Stomach smooth muscle (tissue), 2 donors: Measurements from ENCODE around the gene CDH15.

Experiments used
- H3K27ac ChIP-seq: one replicate; pipeline ENCODE4 v1.7.0; 2013; ENCODE audit warnings: mild to moderate bottlenecking, low read length, inconsistent platforms
- H3K27me3 ChIP-seq, 2 donors: one replicate each; pipeline ENCODE4 v1.7.0; 2013; ENCODE audit warnings: low read length in 2 of 2; ENCODE audit not compliant: insufficient read depth in 2 of 2, control insufficient read depth in 1 of 2
- H3K36me3 ChIP-seq, 2 donors: one replicate each; pipeline ENCODE4 v1.7.0; 2013; ENCODE audit warnings: low read length in 2 of 2; ENCODE audit not compliant: control insufficient read depth in 2 of 2, insufficient read depth in 2 of 2
- H3K4me1 ChIP-seq: one replicate; pipeline ENCODE4 v1.7.0; 2013; ENCODE audit warnings: low read length; ENCODE audit not compliant: control insufficient read depth, insufficient read depth
- H3K4me3 ChIP-seq, 2 donors: one replicate each; pipeline ENCODE4 v1.7.0; 2013; ENCODE audit warnings: low read length in 2 of 2
- H3K9ac ChIP-seq, 2 donors: one replicate each; pipeline ENCODE4 v1.7.0; 2013; ENCODE audit warnings: low read length in 2 of 2, mild to moderate bottlenecking in 1 of 2
- H3K9me3 ChIP-seq, 2 donors: one replicate each; pipeline ENCODE4 v1.7.0; 2013; ENCODE audit warnings: low read length in 2 of 2; ENCODE audit not compliant: control insufficient read depth in 2 of 2
- donor health status: healthy.
- donor health status: Pancreatic carcinoma.

Gene CDH15

GRCh38 chr16:89134269-89134668 is 37.3 kb upstream of the CDH15 start:
- H3K4me3 ChIP-seq, result no peak overlapping the region
- H3K36me3 ChIP-seq, result peaks cover 11% of the 10 kb centered on the region in 2 donors
- no peaks in the 10 kb centered on the region for H3K4me1 ChIP-seq
- no peaks in the 10 kb centered on the region for H3K27me3 ChIP-seq
- H3K27ac ChIP-seq, result no peak overlapping the region
- no peak overlapping the region for H3K9ac ChIP-seq
- H3K9me3 ChIP-seq, result no peaks in the 10 kb centered on the region

GRCh38 chr16:89135166-89135565 is 36.4 kb upstream of the CDH15 start:
- H3K9ac ChIP-seq, result no peak overlapping the region
- no peak overlapping the region for H3K27ac ChIP-seq
- H3K4me1 ChIP-seq, result no peaks in the 10 kb centered on the region
- H3K9me3 ChIP-seq, result no peaks in the 10 kb centered on the region
- no peak overlapping the region for H3K4me3 ChIP-seq
- no peaks in the 10 kb centered on the region for H3K27me3 ChIP-seq
- H3K36me3 ChIP-seq, result peaks cover 11 to 13% of the 10 kb centered on the region in 2 donors

- Histone ChIP-seq H3K36me3 (peaks cover 11 to 18% of the 10 kb centered on the region in 2 donors), H3K4me1 (no peaks in the 10 kb centered on the region), H3K4me3 (no peak overlapping the region), H3K27ac (no peak overlapping the region), H3K27me3 (no peaks in the 10 kb centered on the region), H3K9me3 (no peaks in the 10 kb centered on the region), H3K9ac (no peak overlapping the region)
These were observed 35.4 kb upstream of the CDH15 start for GRCh38 chr16:89135971-89136765.

DNA sequence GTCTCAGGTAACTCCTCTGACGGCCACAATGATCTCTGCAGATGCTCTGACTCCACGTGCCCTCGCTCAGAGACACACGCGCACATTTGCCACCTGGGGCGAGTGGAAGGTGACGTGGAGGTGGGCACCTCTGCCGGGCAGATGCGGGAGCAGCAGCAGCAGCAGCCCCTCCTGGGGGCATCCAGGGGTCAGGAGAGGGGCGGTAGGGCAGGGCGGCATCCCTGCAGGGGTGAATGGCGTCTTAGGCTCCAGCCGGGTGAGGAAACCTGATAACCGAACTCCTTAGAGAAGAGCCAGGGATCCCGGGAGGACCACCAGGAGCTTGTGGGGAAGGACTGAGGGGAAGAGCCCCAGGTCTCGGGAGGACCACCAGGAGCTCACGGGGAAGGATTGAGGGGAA is 34.6 kb upstream of the CDH15 start:
- Histone ChIP-seq H3K36me3 (peaks cover 10 to 25% of the 10 kb centered on the region in 2 donors), H3K9me3 (no peaks in the 10 kb centered on the region), H3K27ac (no peak overlapping the region), H3K9ac (no peak overlapping the region), H3K27me3 (no peaks in the 10 kb centered on the region), H3K4me1 (no peaks in the 10 kb centered on the region), H3K4me3 (no peak overlapping the region)

DNA sequence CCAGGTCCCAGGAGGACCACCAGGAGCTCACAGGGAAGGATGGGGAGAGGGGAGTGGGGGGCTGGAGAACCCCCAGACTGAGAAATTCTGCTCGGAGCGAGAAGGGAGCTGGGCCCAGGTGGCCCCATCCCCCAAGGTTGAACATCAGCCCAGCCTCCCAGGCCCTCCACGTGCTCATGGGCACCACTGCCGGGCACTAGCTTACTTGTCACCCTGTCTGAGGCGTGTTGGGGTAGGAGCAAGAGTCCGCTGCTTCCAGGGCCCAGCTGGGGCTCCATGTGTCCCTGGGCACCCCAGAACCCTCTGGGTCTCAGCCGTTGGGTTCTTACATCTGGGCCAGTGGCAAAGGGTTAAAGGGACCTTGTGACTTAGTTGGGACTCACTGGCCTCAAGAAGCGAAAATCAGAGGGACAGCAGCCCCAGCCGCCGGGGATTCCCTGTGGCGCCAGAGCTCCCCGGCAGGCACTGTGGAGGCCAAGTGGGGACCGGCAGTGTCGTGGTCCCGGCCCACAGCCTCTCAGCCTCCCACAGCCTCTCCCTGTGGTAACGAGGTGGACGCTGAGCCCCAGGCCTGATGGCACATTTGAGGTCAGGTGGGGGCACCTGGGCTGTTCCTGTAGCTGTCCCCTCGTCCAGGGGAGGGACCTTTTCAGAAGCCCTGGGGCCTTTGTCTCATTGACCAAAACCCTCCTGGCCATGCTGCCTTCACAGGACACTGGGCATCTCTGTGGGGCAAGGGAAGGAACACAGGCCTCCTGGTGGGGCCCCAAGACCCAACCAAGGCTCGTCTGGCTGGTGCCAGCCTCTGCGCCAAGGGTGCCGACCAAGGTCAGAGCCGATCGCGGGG is 33.7 kb upstream of the CDH15 start:
- Histone ChIP-seq H3K4me1 (no peaks in the 10 kb centered on the region), H3K27ac (no peak overlapping the region)

DNA sequence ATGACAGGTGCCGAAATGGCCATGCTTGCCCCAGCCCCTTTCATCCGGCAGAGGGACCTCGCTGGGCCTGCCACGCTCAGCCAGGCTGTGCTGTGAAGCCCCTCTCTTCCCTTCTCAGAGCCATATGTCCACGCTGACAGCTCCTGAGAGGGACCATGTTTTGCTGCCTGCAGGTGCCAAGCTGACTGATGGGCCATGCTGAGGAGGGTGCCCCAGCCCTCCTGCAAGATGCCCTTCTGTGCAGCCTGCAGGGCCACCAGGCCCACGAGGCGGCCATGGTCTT is 33.1 kb upstream of the CDH15 start:
- Histone ChIP-seq H3K9ac (no peak overlapping the region), H3K27ac (no peak overlapping the region), H3K27me3 (no peaks in the 10 kb centered on the region), H3K36me3 (peaks cover 9 to 26% of the 10 kb centered on the region in 2 donors), H3K4me1 (no peaks in the 10 kb centered on the region), H3K4me3 (no peak overlapping the region), H3K9me3 (no peaks in the 10 kb centered on the region)

More for the DNA sequence above, 33.7 kb upstream of the CDH15 start:
- H3K36me3 ChIP-seq, result peaks cover 10 to 26% of the 10 kb centered on the region in 2 donors
- H3K9me3 ChIP-seq, result no peaks in the 10 kb centered on the region
- H3K27me3 ChIP-seq, result no peaks in the 10 kb centered on the region
- H3K4me3 ChIP-seq, result no peak overlapping the region
- H3K9ac ChIP-seq, result no peak overlapping the region

DNA sequence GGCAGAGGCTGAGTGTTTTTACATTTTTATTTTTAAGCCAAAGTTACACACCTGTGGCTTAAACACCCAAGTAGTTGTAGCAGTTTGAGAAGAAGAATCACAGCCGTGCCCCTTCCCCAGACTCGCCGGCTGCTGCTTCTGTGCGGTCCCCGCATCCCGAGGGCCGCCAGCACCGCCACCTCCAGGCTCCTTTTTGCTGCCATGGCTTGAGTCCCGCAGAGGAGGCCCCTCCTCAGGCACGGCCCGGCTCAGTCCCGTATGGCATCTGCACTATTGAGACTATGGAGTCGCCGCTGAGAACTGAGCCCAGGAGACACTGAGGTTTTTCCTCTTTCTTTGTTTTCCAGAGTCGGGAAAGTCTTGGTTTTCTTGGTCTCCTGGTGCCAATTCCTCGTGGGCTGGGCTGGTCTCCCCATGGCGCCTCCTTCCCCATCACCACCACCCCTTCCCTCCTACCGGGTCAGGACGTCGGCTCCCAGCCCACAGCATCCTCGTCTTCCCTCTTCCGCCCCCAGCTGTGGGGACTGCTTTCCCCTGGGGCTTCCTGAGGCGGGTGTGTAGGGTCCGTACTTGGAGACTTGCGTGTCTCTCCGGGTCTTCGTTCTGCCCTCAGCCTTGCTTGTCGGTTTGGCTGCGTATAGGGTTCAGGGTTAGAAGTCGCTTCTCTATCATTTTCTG is 32.6 kb upstream of the CDH15 start:
- Histone ChIP-seq H3K27me3 (no peaks in the 10 kb centered on the region), H3K4me3 (no peak overlapping the region), H3K4me1 (no peaks in the 10 kb centered on the region), H3K9me3 (no peaks in the 10 kb centered on the region), H3K27ac (no peak overlapping the region), H3K9ac (no peak overlapping the region), H3K36me3 (peaks cover 7 to 27% of the 10 kb centered on the region in 2 donors)

DNA sequence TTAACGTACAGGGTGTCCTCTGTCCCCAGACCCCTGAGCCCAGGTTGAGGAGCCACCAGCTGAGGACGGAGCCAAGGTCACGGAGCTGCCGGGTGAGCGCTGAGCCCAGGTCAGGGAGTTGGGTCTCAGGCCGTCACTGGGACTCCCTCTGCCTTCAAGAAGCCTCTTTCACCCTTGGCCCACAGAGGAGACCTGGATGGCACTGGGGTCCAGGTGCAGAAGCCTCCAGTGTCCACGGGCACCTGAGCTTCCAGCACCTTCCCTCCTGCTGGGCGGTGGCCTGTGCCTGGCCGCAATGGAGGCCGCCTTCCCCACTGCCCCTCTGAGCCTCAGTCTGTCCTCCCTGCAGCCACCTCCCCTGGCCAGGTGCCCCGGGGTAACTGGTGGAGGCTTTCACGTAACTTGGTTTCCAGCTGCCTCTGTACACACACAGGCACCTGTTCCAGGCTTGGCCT is 31.6 kb upstream of the CDH15 start:
- Histone ChIP-seq H3K9me3 (no peaks in the 10 kb centered on the region), H3K27me3 (no peaks in the 10 kb centered on the region)

GRCh38 chr16:89140401-89140800 is 31.1 kb upstream of the CDH15 start:
- Histone ChIP-seq H3K4me1 (no peaks in the 10 kb centered on the region), H3K9me3 (no peaks in the 10 kb centered on the region), H3K27me3 (no peaks in the 10 kb centered on the region), H3K36me3 (peaks cover 8 to 24% of the 10 kb centered on the region in 2 donors), H3K4me3 (no peak overlapping the region), H3K27ac (no peak overlapping the region), H3K9ac (no peak overlapping the region)

More for the DNA sequence above, 31.6 kb upstream of the CDH15 start:
- H3K9ac ChIP-seq, result no peak overlapping the region
- no peaks in the 10 kb centered on the region for H3K4me1 ChIP-seq
- H3K4me3 ChIP-seq, result no peak overlapping the region
- no peak overlapping the region for H3K27ac ChIP-seq
- H3K36me3 ChIP-seq, result peaks cover 7 to 26% of the 10 kb centered on the region in 2 donors

GRCh38 chr16:89140981-89141883 is 30.3 kb upstream of the CDH15 start:
- Histone ChIP-seq H3K27me3 (no peaks in the 10 kb centered on the region), H3K36me3 (peaks cover 11 to 27% of the 10 kb centered on the region in 2 donors), H3K4me3 (no peak overlapping the region), H3K27ac (no peak overlapping the region), H3K4me1 (no peaks in the 10 kb centered on the region), H3K9ac (no peak overlapping the region), H3K9me3 (no peaks in the 10 kb centered on the region)
